Mucosa of descending colon (tissue), 3 donors: Measurements from ENCODE around the gene KIF16B. TPM values are rescaled to one million over a fixed set of nuclear protein-coding genes. Genes with fewer than 3 reads are reported as not detected.

Experiments
- ATAC-seq: fragments of 200-7000 bp; cut with Tn5 transposase; one replicate; pipeline ENCODE4 v1.9.1; 2020; ENCODE audit warnings: mild to moderate bottlenecking, moderate library complexity
- DNase-seq, 3 donors: peaks; one replicate each; pipeline ENCODE4 v3.0.0-alpha.2; 2020
- H3K36me3 ChIP-seq: fragments of 200-600 bp; one replicate; pipeline ENCODE4 v1.8.0; 2021; ENCODE audit warnings: low read depth, mild to moderate bottlenecking
- H3K4me1 ChIP-seq: fragments of 200-600 bp; one replicate; pipeline ENCODE4 v1.8.0; 2021; ENCODE audit warnings: low read depth, mild to moderate bottlenecking
- H3K4me3 ChIP-seq: fragments of 200-600 bp; one replicate; pipeline ENCODE4 v1.8.0; 2021; ENCODE audit warnings: mild to moderate bottlenecking
- H3K9me3 ChIP-seq: fragments of 200-600 bp; one replicate; pipeline ENCODE4 v1.8.0; 2021; ENCODE audit warnings: mild to moderate bottlenecking
- intact Hi-C, 2 donors: fragments of 100-400 bp; cut with DNase I in 1 of 2; cut with micrococcal nuclease in 1 of 2; formaldehyde crosslinking; loops; one replicate each; pipeline versions ENCODE4 v1.11.0 to v1.11.1; 2022; cut with DNase I, micrococcal nuclease
- total RNA-seq, 3 donors: library from RNA; stranded (reverse); fragmentation: NEBNext Ultra II Directional in 2 of 3; extraction: Animal tissue kit (Norgen Biotek cat#: 25700) in 2 of 3; gene quantifications; one replicate each; pipeline versions ENCODE4 v1.2.1 to v1.2.4, GENCODE V29; 2021 to 2023
- TF ChIP-seq, protein P1 (sequence below): fragments of 200-600 bp; IDR thresholded peaks from one replicate; pipeline ENCODE4 v1.8.0; 2022; ENCODE audit warnings: antibody characterized with exemption, mild to moderate bottlenecking
- donor health status: DM: no; HTN: no; CAD: no; lungs with moderate emphysema.
- donor health status: DM: no; HTN: no; CAD: no.
- donor health status: DM: no; HTN: yes; CAD: no.

KIF16B gene
- total RNA-seq, 3 donors from 2014 or later, result 48.5 to 81.7 (median 65.1) TPM

DNA sequence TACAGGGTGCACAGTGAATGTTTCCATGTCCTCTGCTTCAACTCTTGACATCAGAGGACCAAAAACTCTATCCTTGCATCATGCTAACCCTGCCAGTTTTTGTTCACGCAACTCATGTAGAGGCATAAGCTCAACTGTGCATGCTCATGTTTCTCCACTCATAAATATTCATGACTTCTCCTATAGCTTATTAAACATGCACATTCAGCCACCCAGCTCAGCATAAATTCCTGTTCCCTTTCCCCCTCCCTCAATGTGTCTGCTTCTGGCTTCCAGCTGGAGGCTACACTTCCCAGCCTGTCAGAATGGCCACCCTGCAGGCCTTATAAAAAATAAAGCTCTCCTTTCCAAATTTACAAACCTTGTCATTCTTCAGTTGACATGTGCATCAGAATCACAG lies 154.6 kb downstream of the KIF16B start:
- Histone ChIP-seq H3K4me1 (no peaks in the 10 kb centered on the region), H3K36me3 (no peaks in the 10 kb centered on the region), H3K4me3 (no peak overlapping the region), H3K9me3 (no peaks in the 10 kb centered on the region)
- ATAC-seq (no peak), DNase-seq (no peak)
- TF ChIP-seq, protein P1, sequence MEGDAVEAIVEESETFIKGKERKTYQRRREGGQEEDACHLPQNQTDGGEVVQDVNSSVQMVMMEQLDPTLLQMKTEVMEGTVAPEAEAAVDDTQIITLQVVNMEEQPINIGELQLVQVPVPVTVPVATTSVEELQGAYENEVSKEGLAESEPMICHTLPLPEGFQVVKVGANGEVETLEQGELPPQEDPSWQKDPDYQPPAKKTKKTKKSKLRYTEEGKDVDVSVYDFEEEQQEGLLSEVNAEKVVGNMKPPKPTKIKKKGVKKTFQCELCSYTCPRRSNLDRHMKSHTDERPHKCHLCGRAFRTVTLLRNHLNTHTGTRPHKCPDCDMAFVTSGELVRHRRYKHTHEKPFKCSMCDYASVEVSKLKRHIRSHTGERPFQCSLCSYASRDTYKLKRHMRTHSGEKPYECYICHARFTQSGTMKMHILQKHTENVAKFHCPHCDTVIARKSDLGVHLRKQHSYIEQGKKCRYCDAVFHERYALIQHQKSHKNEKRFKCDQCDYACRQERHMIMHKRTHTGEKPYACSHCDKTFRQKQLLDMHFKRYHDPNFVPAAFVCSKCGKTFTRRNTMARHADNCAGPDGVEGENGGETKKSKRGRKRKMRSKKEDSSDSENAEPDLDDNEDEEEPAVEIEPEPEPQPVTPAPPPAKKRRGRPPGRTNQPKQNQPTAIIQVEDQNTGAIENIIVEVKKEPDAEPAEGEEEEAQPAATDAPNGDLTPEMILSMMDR, result no peak
- intact Hi-C loops, result no loop called here

DNA sequence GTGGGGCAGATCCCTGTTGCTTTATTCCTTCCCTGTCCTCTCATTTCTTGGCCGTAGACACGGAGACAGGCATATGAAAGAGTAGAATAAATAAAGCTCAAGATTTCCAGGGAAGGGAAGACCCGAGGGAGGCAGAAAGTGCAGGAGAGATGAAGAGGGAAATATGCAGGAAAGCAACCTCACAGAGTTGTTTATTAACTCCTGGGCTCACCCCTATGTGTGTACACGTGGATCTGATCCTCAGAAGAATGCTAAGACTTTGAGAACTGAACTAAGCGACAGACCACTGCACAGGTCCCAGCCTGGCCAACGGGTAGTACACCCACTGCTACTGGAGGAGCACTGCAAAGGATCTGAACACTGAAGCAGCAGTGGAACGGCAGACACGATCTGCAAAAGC lies 156.2 kb downstream of the KIF16B start:
- intact Hi-C loops, result no loop called here
- ATAC-seq, result no peak
- no peak for DNase-seq
- H3K9me3 ChIP-seq, result no peaks in the 10 kb centered on the region
- H3K36me3 ChIP-seq, result no peaks in the 10 kb centered on the region
- no peaks in the 10 kb centered on the region for H3K4me1 ChIP-seq
- TF ChIP-seq, protein P1, result no peak
- H3K4me3 ChIP-seq, result no peak overlapping the region

DNA sequence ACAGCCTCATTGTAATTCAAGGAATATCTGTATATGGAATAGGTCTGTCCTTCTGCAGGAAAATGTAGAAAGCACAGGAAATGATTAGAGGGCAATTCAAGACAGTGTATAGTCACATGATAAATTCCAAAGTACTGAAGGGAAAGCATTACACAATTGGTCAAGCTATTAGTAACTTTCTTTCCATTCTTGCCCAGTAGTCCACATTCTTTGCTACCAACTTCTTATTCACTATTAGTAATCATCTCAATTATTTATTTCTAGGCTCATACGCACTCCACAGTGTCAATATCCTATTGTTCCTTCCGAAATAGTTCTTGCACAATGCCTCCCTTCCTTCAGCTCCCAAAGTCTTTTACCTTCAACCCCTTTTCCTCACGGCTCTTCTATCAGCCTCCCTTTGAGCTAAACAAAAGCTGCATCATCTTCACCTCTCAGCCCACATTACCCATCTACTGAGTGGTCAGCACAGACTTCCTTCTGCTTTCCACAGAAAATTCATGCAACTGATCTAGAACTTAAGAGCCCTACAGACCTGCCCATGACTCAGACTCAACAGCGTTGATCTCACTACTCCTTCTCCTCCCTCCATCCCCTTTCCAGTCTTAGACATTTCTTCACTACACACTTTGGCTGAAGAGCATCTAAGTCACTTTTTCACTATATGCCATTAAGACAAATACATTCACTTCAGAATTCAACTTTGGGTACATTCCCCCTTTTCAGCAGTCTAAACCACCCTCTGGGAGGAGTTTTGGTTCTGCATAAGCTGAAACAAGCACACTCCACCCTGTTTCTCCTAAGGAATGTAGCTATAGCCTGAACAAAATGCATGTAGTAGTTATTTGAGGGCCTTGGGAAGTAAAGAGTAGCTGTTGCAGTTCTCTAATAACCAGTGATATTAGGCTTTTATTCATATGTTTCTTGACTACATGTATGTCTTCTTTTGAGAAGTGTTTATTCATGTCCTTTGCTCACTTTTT lies 157.9 kb downstream of the KIF16B start:
- H3K36me3 ChIP-seq, result no peaks in the 10 kb centered on the region
- H3K4me1 ChIP-seq, result no peaks in the 10 kb centered on the region
- intact Hi-C loops, result no loop called here
- no peak for ATAC-seq
- DNase-seq, result no peak
- no peaks in the 10 kb centered on the region for H3K9me3 ChIP-seq
- H3K4me3 ChIP-seq, result no peak overlapping the region
- TF ChIP-seq, protein P1, result no peak

DNA sequence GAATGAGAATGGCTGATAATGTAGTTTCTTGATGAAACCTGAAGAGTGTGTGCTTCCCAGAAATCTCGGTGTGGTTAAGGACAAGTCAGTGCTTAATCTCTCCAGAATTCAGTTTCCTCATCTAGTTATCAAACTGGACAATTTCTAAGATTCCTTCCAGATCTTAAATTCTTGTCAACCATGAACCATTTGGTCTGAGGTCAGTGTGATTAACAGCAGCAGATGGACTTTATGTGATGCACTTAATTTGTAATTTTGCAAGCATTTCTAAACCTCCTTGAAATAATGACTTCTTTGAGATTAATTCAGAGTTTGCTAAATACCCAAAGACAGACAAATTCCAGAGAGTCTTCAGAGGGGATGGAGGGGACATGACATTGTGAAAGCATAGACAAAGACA lies 160.3 kb downstream of the KIF16B start:
- Histone ChIP-seq H3K4me1 (no peaks in the 10 kb centered on the region), H3K9me3 (no peaks in the 10 kb centered on the region), H3K36me3 (no peaks in the 10 kb centered on the region), H3K4me3 (no peak overlapping the region)
- no peak for ATAC-seq
- DNase-seq, result no peak
- TF ChIP-seq, protein P1, result no peak
- intact Hi-C loops, result no loop called here

DNA sequence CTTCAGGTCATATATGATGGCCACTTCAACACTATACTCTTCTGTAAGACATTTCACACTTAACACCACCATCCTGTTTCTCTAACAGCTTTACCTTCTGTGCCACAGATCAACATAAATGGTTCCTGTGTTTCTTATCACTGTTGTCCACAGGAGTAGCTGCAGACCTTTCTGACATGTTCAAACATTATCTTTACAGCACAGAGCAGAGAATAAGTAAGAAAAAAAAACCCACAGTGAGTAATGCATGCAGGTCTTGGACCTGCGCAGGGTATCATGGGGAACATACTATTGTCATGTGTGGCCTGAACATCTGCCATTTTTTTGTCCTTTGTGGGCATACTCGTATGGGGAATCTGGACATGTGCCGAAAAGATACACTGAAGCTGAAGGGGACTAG lies 161.9 kb downstream of the KIF16B start:
- no peaks in the 10 kb centered on the region for H3K36me3 ChIP-seq
- DNase-seq (no peak), ATAC-seq (no peak)
- no peak overlapping the region for H3K4me3 ChIP-seq
- intact Hi-C loops, result no loop called here
- TF ChIP-seq, protein P1, result no peak
- no peaks in the 10 kb centered on the region for H3K4me1 ChIP-seq
- H3K9me3 ChIP-seq, result no peaks in the 10 kb centered on the region
